ENCODE measurements around the gene KCNIP3. TPM values are rescaled to one million over a fixed set of nuclear protein-coding genes. Genes with fewer than 3 reads are reported as not detected.
A peak's percentile ranks its signal among the peaks of the same experiment; 100 is the strongest.

The KCNIP3 gene
- total RNA-seq, 1 donor from 2014 or later = 9.2 TPM

- Mint-ChIP-seq H3K4me3 (no peak overlapping the region), H3K36me3 (no peaks in the 10 kb centered on the region), H3K9me3 (no peaks in the 10 kb centered on the region), H3K4me1 (peaks cover 12% of the 10 kb centered on the region), H3K27ac (no peak overlapping the region), H3K27me3 (ENCODE audit: low read depth) (no peaks in the 10 kb centered on the region)
- DNase-seq (ENCODE audit: low spot score in 2 of 2, unreplicated experiment in 2 of 2) = no peak
- TF ChIP-seq CTCF (IDR thresholded peaks at IDR 0.05; ENCODE audit: unreplicated experiment) = no peak
Measured at GRCh38 chr2:95312543-95313201, 15.5 kb downstream of the KCNIP3 start.

GRCh38 chr2:95313296-95314131 lies 16.4 kb downstream of the KCNIP3 start:
- Mint-ChIP-seq H3K27ac (no peak overlapping the region), H3K4me3 (no peak overlapping the region), H3K9me3 (no peaks in the 10 kb centered on the region), H3K27me3 (ENCODE audit: low read depth) (peaks cover under 1% of the 10 kb centered on the region), H3K36me3 (no peaks in the 10 kb centered on the region), H3K4me1 (peaks cover 12% of the 10 kb centered on the region)
- no peak for DNase-seq (ENCODE audit: low spot score in 2 of 2, unreplicated experiment in 2 of 2)
- TF ChIP-seq CTCF (IDR thresholded peaks at IDR 0.05; ENCODE audit: unreplicated experiment) = no peak

GRCh38 chr2:95314598-95314963 lies 17.4 kb downstream of the KCNIP3 start:
- no peak overlapping the region for H3K4me3 Mint-ChIP-seq
- TF ChIP-seq CTCF (IDR thresholded peaks at IDR 0.05; ENCODE audit: unreplicated experiment) = no peak
- peaks cover 12% of the 10 kb centered on the region for H3K4me1 Mint-ChIP-seq
- DNase-seq (ENCODE audit: low spot score in 2 of 2, unreplicated experiment in 2 of 2) = no peak
- peaks cover 3% of the 10 kb centered on the region for H3K27me3 Mint-ChIP-seq (ENCODE audit: low read depth)
- no peaks in the 10 kb centered on the region for H3K9me3 Mint-ChIP-seq
- H3K36me3 Mint-ChIP-seq = no peaks in the 10 kb centered on the region
- no peak overlapping the region for H3K27ac Mint-ChIP-seq

- H3K36me3 Mint-ChIP-seq = no peaks in the 10 kb centered on the region
- TF ChIP-seq CTCF (IDR thresholded peaks at IDR 0.05; ENCODE audit: unreplicated experiment) = peak; percentile 47
- DNase-seq (ENCODE audit: low spot score in 2 of 2, unreplicated experiment in 2 of 2) = no peak
- H3K4me1 Mint-ChIP-seq = peaks cover 12% of the 10 kb centered on the region
- no peak overlapping the region for H3K27ac Mint-ChIP-seq
- H3K27me3 Mint-ChIP-seq (ENCODE audit: low read depth) = peaks cover 3% of the 10 kb centered on the region
- H3K4me3 Mint-ChIP-seq = no peak overlapping the region
- no peaks in the 10 kb centered on the region for H3K9me3 Mint-ChIP-seq
Measured at GRCh38 chr2:95314964-95315611, 17.9 kb downstream of the KCNIP3 start.

GRCh38 chr2:95315801-95316411 lies 18.8 kb downstream of the KCNIP3 start:
- H3K9me3 Mint-ChIP-seq = no peaks in the 10 kb centered on the region
- H3K4me1 Mint-ChIP-seq = peaks cover 12% of the 10 kb centered on the region
- peaks cover 3% of the 10 kb centered on the region for H3K27me3 Mint-ChIP-seq (ENCODE audit: low read depth)
- TF ChIP-seq CTCF (IDR thresholded peaks at IDR 0.05; ENCODE audit: unreplicated experiment) = no peak
- H3K36me3 Mint-ChIP-seq = no peaks in the 10 kb centered on the region
- H3K4me3 Mint-ChIP-seq = no peak overlapping the region
- DNase-seq (ENCODE audit: low spot score in 2 of 2, unreplicated experiment in 2 of 2) = no peak
- no peak overlapping the region for H3K27ac Mint-ChIP-seq
